ENCODE results near the gene WDR7.

Gene WDR7

GRCh38 chr18:57052173-57052572 is 401.0 kb downstream of the WDR7 start:
- DNase-seq: no peak

GRCh38 chr18:57052759-57053158 is 401.6 kb downstream of the WDR7 start:
- no peak for DNase-seq

GRCh38 chr18:57054891-57055290 is 403.7 kb downstream of the WDR7 start:
- DNase-seq: no peak

GRCh38 chr18:57057890-57058289 is 406.7 kb downstream of the WDR7 start:
- DNase-seq: no peak

GRCh38 chr18:57058734-57059133 is 407.6 kb downstream of the WDR7 start:
- no peak for DNase-seq

- DNase-seq: no peak
These were observed 408.2 kb downstream of the WDR7 start for GRCh38 chr18:57059366-57059765.

- DNase-seq: no peak
These were observed 409.7 kb downstream of the WDR7 start for GRCh38 chr18:57060814-57061213.

GRCh38 chr18:57062178-57062577 is 411.0 kb downstream of the WDR7 start:
- DNase-seq: no peak

- DNase-seq: peak; percentile 39
These were observed 411.7 kb downstream of the WDR7 start for GRCh38 chr18:57062844-57063243.

- DNase-seq: no peak
These were observed 412.5 kb downstream of the WDR7 start for GRCh38 chr18:57063601-57064103.

- DNase-seq: no peak
These were observed 422.5 kb downstream of the WDR7 start for GRCh38 chr18:57073501-57074187.

- no peak for DNase-seq
These were observed 424.7 kb downstream of the WDR7 start for GRCh38 chr18:57075716-57076400.

GRCh38 chr18:57077005-57077765 is 426.0 kb downstream of the WDR7 start:
- no peak for DNase-seq

- no peak for DNase-seq
These were observed 426.8 kb downstream of the WDR7 start for GRCh38 chr18:57077786-57078552.

GRCh38 chr18:57078614-57079013 is 427.5 kb downstream of the WDR7 start:
- DNase-seq: no peak

- no peak for DNase-seq
These were observed 429.3 kb downstream of the WDR7 start for GRCh38 chr18:57080479-57080878.

GRCh38 chr18:57081899-57082298 is 430.7 kb downstream of the WDR7 start:
- no peak for DNase-seq

- DNase-seq: no peak
These were observed 432.3 kb downstream of the WDR7 start for GRCh38 chr18:57083485-57083884.

- DNase-seq: no peak
These were observed 433.4 kb downstream of the WDR7 start for GRCh38 chr18:57084331-57085271.

- DNase-seq: no peak
These were observed 434.2 kb downstream of the WDR7 start for GRCh38 chr18:57085371-57085770.

- DNase-seq: no peak
These were observed 435.0 kb downstream of the WDR7 start for GRCh38 chr18:57086163-57086562.

Measured in DMS79 treated with DMSO at 0.1 percent for 48 hours (cell line).